ENCODE results near the gene WDFY4. TPM values are rescaled to one million over a fixed set of nuclear protein-coding genes. Genes with fewer than 3 reads are reported as not detected.
A peak's percentile ranks its signal among the peaks of the same experiment; 100 is the strongest.

Gene WDFY4
- total and polyA plus RNA-seq, 7 experiments from 2014 or later: 0.12 to 39.3 (median 1.5) TPM

GRCh38 chr10:49021685-49022084 is 337.0 kb downstream of the WDFY4 start:
- Histone ChIP-seq H3K4me1 (ENCODE audit: control insufficient read depth in 2 of 2, insufficient read depth in 2 of 2, low read length in 2 of 2) (no peaks in the 10 kb centered on the region), H3K9me3 (ENCODE audit: control insufficient read depth in 2 of 3, low read length in 3 of 3) (no peaks in the 10 kb centered on the region), H3K27me3 (ENCODE audit: control insufficient read depth in 2 of 2, insufficient read depth in 2 of 2, low read length in 2 of 2) (no peaks in the 10 kb centered on the region), H3K36me3 (ENCODE audit: control insufficient read depth in 2 of 3, insufficient read depth in 3 of 3, low read length in 3 of 3) (no peaks in the 10 kb centered on the region), H3K4me3 (ENCODE audit: low read length) (no peak overlapping the region), H3K27ac (ENCODE audit: low read depth, low read length) (no peak overlapping the region)
- POLR2A ChIA-PET: no interaction called here
- DNase-seq (no peak), ATAC-seq (no peak)
- Mint-ChIP-seq H3K4me1 (no peaks in the 10 kb centered on the region), H3K27ac (no peak overlapping the region), H3K9me3 (peaks cover 0 to 10% (median 0%) of the 10 kb centered on the region in 11 donors), H3K36me3 (no peaks in the 10 kb centered on the region), H3K27me3 (peaks cover 6 to 17% (median 10%) of the 10 kb centered on the region in 5 donors), H3K4me3 (no peak overlapping the region)
- CTCF ChIA-PET: no interaction called here
- intact Hi-C loops (cut with micrococcal nuclease): no loop called here

GRCh38 chr10:49023071-49023470 is 338.4 kb downstream of the WDFY4 start:
- no peak for ATAC-seq
- ChIA-PET POLR2A (no interaction called here), CTCF (no interaction called here)
- no peak overlapping the region for H3K27ac ChIP-seq (ENCODE audit: low read depth, low read length)
- H3K9me3 ChIP-seq (ENCODE audit: control insufficient read depth in 2 of 3, low read length in 3 of 3): no peaks in the 10 kb centered on the region
- H3K4me3 ChIP-seq (ENCODE audit: low read length): no peak overlapping the region
- DNase-seq: no peak
- H3K4me1 ChIP-seq (ENCODE audit: control insufficient read depth in 2 of 2, insufficient read depth in 2 of 2, low read length in 2 of 2): no peaks in the 10 kb centered on the region
- H3K9me3 Mint-ChIP-seq: peaks cover 0 to 10% (median 0%) of the 10 kb centered on the region in 11 donors
- H3K4me1 Mint-ChIP-seq: no peaks in the 10 kb centered on the region
- H3K36me3 Mint-ChIP-seq: no peaks in the 10 kb centered on the region
- H3K27me3 Mint-ChIP-seq: peaks cover 6 to 17% (median 10%) of the 10 kb centered on the region in 5 donors
- intact Hi-C loops (cut with micrococcal nuclease): no loop called here
- no peaks in the 10 kb centered on the region for H3K27me3 ChIP-seq (ENCODE audit: control insufficient read depth in 2 of 2, insufficient read depth in 2 of 2, low read length in 2 of 2)
- H3K4me3 Mint-ChIP-seq: no peak overlapping the region
- H3K36me3 ChIP-seq (ENCODE audit: control insufficient read depth in 2 of 3, insufficient read depth in 3 of 3, low read length in 3 of 3): no peaks in the 10 kb centered on the region
- H3K27ac Mint-ChIP-seq: no peak overlapping the region

- ATAC-seq (no peak), DNase-seq (no peak)
- no peak overlapping the region for H3K4me3 ChIP-seq (ENCODE audit: low read length)
- POLR2A ChIA-PET: no interaction called here
- no peaks in the 10 kb centered on the region for H3K27me3 ChIP-seq (ENCODE audit: control insufficient read depth in 2 of 2, insufficient read depth in 2 of 2, low read length in 2 of 2)
- Mint-ChIP-seq H3K36me3 (no peaks in the 10 kb centered on the region), H3K4me3 (no peak overlapping the region), H3K27me3 (peaks cover 6 to 20% (median 14%) of the 10 kb centered on the region in 5 donors), H3K9me3 (peaks cover 0 to 10% (median 0%) of the 10 kb centered on the region in 11 donors), H3K27ac (no peak overlapping the region), H3K4me1 (no peaks in the 10 kb centered on the region)
- H3K9me3 ChIP-seq (ENCODE audit: control insufficient read depth in 2 of 3, low read length in 3 of 3): no peaks in the 10 kb centered on the region
- intact Hi-C loops (cut with micrococcal nuclease): no loop called here
- H3K36me3 ChIP-seq (ENCODE audit: control insufficient read depth in 2 of 3, insufficient read depth in 3 of 3, low read length in 3 of 3): no peaks in the 10 kb centered on the region
- H3K27ac ChIP-seq (ENCODE audit: low read depth, low read length): no peak overlapping the region
- no peaks in the 10 kb centered on the region for H3K4me1 ChIP-seq (ENCODE audit: control insufficient read depth in 2 of 2, insufficient read depth in 2 of 2, low read length in 2 of 2)
- CTCF ChIA-PET: no interaction called here
Measured at GRCh38 chr10:49023752-49024151, 339.1 kb downstream of the WDFY4 start.

- ATAC-seq (no peak), DNase-seq (no peak)
- Histone ChIP-seq H3K36me3 (ENCODE audit: control insufficient read depth in 2 of 3, insufficient read depth in 3 of 3, low read length in 3 of 3) (no peaks in the 10 kb centered on the region), H3K4me1 (ENCODE audit: control insufficient read depth in 2 of 2, insufficient read depth in 2 of 2, low read length in 2 of 2) (no peaks in the 10 kb centered on the region), H3K9me3 (ENCODE audit: control insufficient read depth in 2 of 3, low read length in 3 of 3) (no peaks in the 10 kb centered on the region), H3K27me3 (ENCODE audit: control insufficient read depth in 2 of 2, insufficient read depth in 2 of 2, low read length in 2 of 2) (no peaks in the 10 kb centered on the region), H3K27ac (ENCODE audit: low read depth, low read length) (no peak overlapping the region), H3K4me3 (ENCODE audit: low read length) (no peak overlapping the region)
- ChIA-PET CTCF (no interaction called here), POLR2A (no interaction called here)
- peaks cover 0 to 10% (median 0%) of the 10 kb centered on the region in 11 donors for H3K9me3 Mint-ChIP-seq
- no peaks in the 10 kb centered on the region for H3K36me3 Mint-ChIP-seq
- no peak overlapping the region for H3K4me3 Mint-ChIP-seq
- intact Hi-C loops (cut with micrococcal nuclease): no loop called here
- no peaks in the 10 kb centered on the region for H3K4me1 Mint-ChIP-seq
- H3K27ac Mint-ChIP-seq: peak overlapping the region in 1 of 9 donors; percentile 20
- peaks cover 4 to 18% (median 10%) of the 10 kb centered on the region in 5 donors for H3K27me3 Mint-ChIP-seq
Measured at GRCh38 chr10:49024484-49024883, 339.8 kb downstream of the WDFY4 start.

GRCh38 chr10:49025347-49025983 is 340.8 kb downstream of the WDFY4 start:
- no peaks in the 10 kb centered on the region for H3K36me3 ChIP-seq (ENCODE audit: control insufficient read depth in 2 of 3, insufficient read depth in 3 of 3, low read length in 3 of 3)
- H3K4me1 ChIP-seq (ENCODE audit: control insufficient read depth in 2 of 2, insufficient read depth in 2 of 2, low read length in 2 of 2): no peaks in the 10 kb centered on the region
- CTCF ChIA-PET: no interaction called here
- POLR2A ChIA-PET: no interaction called here
- Mint-ChIP-seq H3K4me3 (no peak overlapping the region), H3K27ac (no peak overlapping the region), H3K27me3 (peaks cover 2 to 13% (median 6%) of the 10 kb centered on the region in 5 donors), H3K4me1 (no peaks in the 10 kb centered on the region), H3K36me3 (no peaks in the 10 kb centered on the region), H3K9me3 (peaks cover 0 to under 1% (median 0%) of the 10 kb centered on the region in 11 donors)
- no peak overlapping the region for H3K4me3 ChIP-seq (ENCODE audit: low read length)
- DNase-seq (no peak), ATAC-seq (no peak)
- H3K27ac ChIP-seq (ENCODE audit: low read depth, low read length): no peak overlapping the region
- H3K9me3 ChIP-seq (ENCODE audit: control insufficient read depth in 2 of 3, low read length in 3 of 3): no peaks in the 10 kb centered on the region
- H3K27me3 ChIP-seq (ENCODE audit: control insufficient read depth in 2 of 2, insufficient read depth in 2 of 2, low read length in 2 of 2): no peaks in the 10 kb centered on the region
- intact Hi-C loops (cut with micrococcal nuclease): no loop called here

- CTCF ChIA-PET: no interaction called here
- no peak for DNase-seq
- Mint-ChIP-seq H3K27ac (no peak overlapping the region), H3K4me1 (no peaks in the 10 kb centered on the region), H3K4me3 (no peak overlapping the region), H3K9me3 (no peaks in the 10 kb centered on the region), H3K36me3 (no peaks in the 10 kb centered on the region), H3K27me3 (peaks cover 0 to 9% (median 4%) of the 10 kb centered on the region in 5 donors)
- Histone ChIP-seq H3K27ac (ENCODE audit: low read depth, low read length) (no peak overlapping the region), H3K4me3 (ENCODE audit: low read length) (no peak overlapping the region), H3K27me3 (ENCODE audit: control insufficient read depth in 2 of 2, insufficient read depth in 2 of 2, low read length in 2 of 2) (no peaks in the 10 kb centered on the region), H3K36me3 (ENCODE audit: control insufficient read depth in 2 of 3, insufficient read depth in 3 of 3, low read length in 3 of 3) (no peaks in the 10 kb centered on the region), H3K4me1 (ENCODE audit: control insufficient read depth in 2 of 2, insufficient read depth in 2 of 2, low read length in 2 of 2) (no peaks in the 10 kb centered on the region), H3K9me3 (ENCODE audit: control insufficient read depth in 2 of 3, low read length in 3 of 3) (no peaks in the 10 kb centered on the region)
- POLR2A ChIA-PET: no interaction called here
- no peak for ATAC-seq
- intact Hi-C loops (cut with micrococcal nuclease): no loop called here
Measured at GRCh38 chr10:49028639-49029038, 344.0 kb downstream of the WDFY4 start.

GRCh38 chr10:49029666-49030065 is 345.0 kb downstream of the WDFY4 start:
- H3K27me3 ChIP-seq (ENCODE audit: control insufficient read depth in 2 of 2, insufficient read depth in 2 of 2, low read length in 2 of 2): no peaks in the 10 kb centered on the region
- Mint-ChIP-seq H3K27ac (no peak overlapping the region), H3K4me3 (no peak overlapping the region), H3K36me3 (no peaks in the 10 kb centered on the region), H3K4me1 (no peaks in the 10 kb centered on the region), H3K9me3 (no peaks in the 10 kb centered on the region), H3K27me3 (peaks cover 0 to 9% (median 4%) of the 10 kb centered on the region in 5 donors)
- ATAC-seq (no peak), DNase-seq (no peak)
- H3K27ac ChIP-seq (ENCODE audit: low read depth, low read length): no peak overlapping the region
- intact Hi-C loops (cut with micrococcal nuclease): no loop called here
- ChIA-PET POLR2A (no interaction called here), CTCF (no interaction called here)
- H3K9me3 ChIP-seq (ENCODE audit: control insufficient read depth in 2 of 3, low read length in 3 of 3): no peaks in the 10 kb centered on the region
- H3K4me3 ChIP-seq (ENCODE audit: low read length): no peak overlapping the region
- no peaks in the 10 kb centered on the region for H3K36me3 ChIP-seq (ENCODE audit: control insufficient read depth in 2 of 3, insufficient read depth in 3 of 3, low read length in 3 of 3)
- H3K4me1 ChIP-seq (ENCODE audit: control insufficient read depth in 2 of 2, insufficient read depth in 2 of 2, low read length in 2 of 2): no peaks in the 10 kb centered on the region
